NCI-H510A (cell line): ENCODE data around the gene CACHD1.
"Not testable (repeated sequence)": the region's sequence is repeated elsewhere in the genome, so short reads cannot be mapped to it uniquely, and the experiment has no call there.

Experiments used
- DNase-seq: peaks from one replicate; lab custom pipeline; 2025; lab: John Stamatoyannopoulos, UW

Gene CACHD1

GRCh38 chr1:64594446-64594845, 124.5 kb downstream of the CACHD1 start:
- DNase-seq, result no peak

- DNase-seq, result no peak
Observed at GRCh38 chr1:64595871-64596515, 126.1 kb downstream of the CACHD1 start.

- no peak for DNase-seq
Observed at GRCh38 chr1:64597113-64597512, 127.2 kb downstream of the CACHD1 start.

DNA sequence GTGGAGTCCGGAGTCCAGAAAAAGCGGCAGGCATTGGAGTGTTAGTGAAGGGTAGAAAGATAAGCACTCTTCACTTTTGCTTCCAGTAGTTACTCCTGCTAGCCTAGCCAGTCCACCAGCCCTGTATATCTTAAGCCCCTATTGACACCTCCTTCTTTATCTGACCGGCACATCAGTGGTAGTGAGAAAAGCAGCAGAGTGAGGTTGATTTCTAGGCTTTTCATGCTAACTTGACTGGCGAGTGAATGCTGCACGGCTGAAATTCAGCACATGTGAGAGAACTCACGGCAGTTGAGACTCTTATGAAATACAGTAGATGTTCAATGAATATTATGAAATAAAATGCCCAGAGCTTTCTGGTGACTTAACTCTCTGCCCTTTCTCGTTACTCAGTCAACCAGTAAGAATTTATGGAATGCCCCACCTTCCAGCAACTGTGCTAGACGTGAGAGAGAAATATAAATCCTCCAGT, 128.2 kb downstream of the CACHD1 start:
- no peak for DNase-seq

- no peak for DNase-seq
Observed at GRCh38 chr1:64599242-64599641, 129.3 kb downstream of the CACHD1 start.

DNA sequence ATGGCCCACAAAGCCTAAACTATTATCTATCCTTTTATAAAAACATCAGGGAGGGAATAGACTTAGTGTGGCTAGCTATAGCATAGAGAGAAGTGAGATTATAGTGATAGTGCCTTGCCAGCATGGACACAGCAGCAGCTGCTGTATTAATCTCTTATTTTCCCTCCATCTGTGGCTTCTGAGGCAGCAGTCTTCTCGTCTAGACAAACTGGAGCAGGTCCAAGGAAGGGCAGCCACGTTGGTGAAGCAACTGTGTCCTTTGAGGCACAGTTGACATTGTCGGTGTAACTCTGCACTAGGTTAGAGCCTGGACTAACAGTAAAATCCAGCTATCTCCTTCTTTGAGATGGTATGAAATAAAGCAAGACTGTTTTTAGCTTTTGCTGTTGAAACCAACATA, 131.3 kb downstream of the CACHD1 start:
- DNase-seq, result no peak

- no peak for DNase-seq
Observed at GRCh38 chr1:64608005-64608650, 138.2 kb downstream of the CACHD1 start.

DNA sequence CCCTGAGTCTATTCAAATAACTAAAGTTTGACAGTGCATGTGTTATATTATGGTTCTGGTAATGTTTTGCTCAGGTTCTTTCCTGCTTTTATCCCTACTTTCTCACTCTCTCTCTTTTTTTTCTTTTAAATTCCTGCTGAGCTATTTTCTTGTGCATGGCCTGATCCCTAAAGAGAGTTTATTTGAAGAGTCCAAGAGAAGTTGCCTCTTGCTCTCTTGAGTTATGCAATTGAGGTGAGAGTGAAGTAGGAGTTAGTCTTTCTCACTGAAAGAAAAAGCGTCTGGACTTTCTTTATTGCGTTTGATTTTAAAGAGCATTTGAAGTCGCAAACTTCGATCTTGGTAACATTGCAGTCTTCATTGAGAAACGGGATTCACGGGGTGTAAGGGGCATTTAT, 138.7 kb downstream of the CACHD1 start:
- no peak for DNase-seq

GRCh38 chr1:64610950-64611349, 141.0 kb downstream of the CACHD1 start:
- not testable (repeated sequence) for DNase-seq

GRCh38 chr1:64616039-64616438, 146.1 kb downstream of the CACHD1 start:
- DNase-seq, result no peak

- DNase-seq, result no peak
Observed at GRCh38 chr1:64623750-64624191, 153.8 kb downstream of the CACHD1 start.

DNA sequence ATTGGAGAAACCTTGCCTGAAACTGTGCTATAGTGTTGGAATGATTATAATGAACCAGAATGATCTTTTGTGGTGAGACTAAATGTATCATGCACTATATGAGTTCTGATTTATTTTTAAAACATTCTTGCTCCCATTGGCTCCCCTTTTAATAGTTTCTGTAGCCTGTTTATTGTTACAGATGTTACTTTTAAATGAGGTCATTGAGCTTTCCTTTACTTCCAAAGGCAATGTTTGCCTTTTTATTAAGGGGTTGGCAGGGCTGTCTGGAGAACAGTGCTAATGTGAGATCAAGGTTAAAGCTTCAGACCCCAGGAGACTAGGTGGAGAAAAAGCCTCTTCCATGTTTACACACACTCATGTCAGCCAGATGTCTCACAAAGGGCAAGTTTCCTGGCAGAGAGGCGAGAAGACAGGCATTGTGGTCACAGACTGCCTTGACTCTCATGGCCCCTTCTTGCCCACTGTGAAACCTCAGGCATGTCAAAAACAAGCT, 154.3 kb downstream of the CACHD1 start:
- no peak for DNase-seq

DNA sequence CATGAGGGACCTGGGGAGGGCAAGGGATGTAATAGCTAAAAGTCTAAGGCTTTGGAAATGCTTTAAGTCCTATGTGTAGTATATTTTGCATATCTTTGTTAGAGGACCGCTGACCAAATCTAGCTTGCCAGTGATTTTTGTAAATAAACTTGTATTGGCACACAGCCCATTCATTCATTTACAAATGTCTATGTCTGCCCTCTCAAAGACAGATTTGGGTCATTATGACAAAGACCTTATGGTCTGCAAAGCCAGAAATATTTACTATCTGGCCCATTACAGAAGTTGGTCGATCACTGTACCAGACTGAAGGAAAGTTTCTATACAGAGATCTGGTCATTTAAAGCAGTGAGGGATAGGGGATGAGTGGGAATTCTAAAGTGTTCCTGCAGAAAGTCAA, 154.9 kb downstream of the CACHD1 start:
- no peak for DNase-seq

DNA sequence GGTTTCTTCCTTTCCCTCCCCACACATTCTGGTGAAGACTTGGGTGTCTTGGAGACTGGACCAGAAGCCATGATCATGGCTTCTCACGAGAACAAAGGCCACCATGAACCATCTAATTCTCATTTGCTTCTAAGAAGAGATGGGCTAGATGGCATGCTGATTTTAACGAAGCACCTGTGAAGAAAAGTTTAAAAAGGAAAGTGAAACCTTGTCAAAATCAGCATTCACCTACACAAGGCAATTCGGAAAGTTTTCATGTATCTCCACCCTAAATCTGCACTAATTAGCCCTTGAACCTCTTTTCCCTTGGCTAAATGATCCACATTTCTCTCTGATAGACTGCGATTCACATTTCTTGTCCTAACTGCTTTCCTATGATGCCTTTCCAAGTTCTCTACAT, 160.7 kb downstream of the CACHD1 start:
- no peak for DNase-seq

DNA sequence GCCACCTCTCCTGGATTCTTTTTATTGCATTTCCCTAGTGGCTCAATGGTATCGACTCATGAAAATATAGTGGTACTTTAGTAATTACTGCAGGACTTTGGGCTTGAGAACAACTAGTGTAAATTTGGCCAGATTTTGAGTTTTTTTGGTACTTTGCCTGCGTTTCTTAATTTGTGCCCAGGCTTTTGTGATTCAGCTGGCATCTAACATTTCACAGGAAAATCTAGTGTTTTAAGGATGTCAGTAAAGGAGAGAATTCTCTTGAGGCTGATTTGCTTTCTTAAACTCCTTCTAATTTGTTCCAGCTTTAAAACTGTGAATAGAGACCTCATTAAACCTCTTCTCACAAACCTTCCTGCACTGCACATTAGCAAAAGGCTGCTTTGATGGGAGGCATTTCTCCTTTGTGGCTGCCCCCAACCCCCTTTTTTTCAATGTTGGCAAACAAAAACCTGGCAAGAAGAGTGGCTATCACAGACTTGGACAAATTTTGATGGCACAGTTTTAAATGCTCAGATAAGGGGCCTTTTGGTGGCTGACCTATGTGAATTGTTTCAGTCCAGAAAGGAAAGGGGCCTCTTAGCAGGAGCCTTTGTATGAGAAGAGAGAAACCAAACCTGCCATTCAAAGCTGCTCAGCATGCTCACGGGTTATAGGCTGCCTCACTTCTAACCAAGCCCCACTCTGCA, 161.6 kb downstream of the CACHD1 start:
- DNase-seq, result no peak

DNA sequence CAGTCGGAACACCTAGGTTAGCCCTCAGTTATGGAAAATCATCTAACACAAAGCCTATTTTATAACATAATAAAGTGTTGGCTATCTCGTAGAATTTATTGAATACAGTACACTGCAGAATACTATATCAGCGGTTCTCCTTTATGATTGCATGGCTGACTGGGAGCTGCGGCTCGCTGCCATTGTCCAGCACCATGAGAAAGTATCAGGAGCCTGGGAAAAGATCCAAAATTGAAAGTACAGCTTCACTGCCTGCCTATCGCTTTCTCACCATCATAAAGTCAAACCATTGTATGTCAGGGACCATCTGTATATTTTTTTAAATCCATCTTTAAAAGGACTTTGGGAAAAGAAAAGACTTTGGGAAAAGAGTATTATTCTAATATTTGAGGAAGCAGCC, 163.0 kb downstream of the CACHD1 start:
- DNase-seq, result no peak

- DNase-seq, result no peak
Observed at GRCh38 chr1:64645735-64646134, 175.8 kb downstream of the CACHD1 start.

GRCh38 chr1:64650411-64650810, 180.5 kb downstream of the CACHD1 start:
- no peak for DNase-seq

DNA sequence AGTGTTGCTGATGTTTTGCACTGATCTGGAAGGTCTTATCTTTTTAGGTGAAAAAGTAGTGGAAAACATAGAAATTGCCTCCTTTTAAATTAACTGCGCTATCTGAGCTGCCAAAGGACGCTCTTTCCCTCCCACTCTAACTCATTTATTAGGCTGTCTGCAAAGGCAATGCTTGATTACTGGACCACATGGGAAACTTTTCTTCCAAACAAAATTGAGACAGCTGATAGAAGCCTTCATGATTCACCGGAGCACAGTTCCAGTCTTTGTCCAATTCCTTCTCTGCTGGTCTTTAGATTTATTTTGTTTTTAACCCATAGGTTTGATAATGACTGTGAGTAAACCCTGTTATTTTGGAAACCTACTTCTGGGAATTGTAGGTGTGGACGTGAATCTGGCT, 181.9 kb downstream of the CACHD1 start:
- DNase-seq, result no peak

- DNase-seq, result no peak
Observed at GRCh38 chr1:64653466-64653865, 183.5 kb downstream of the CACHD1 start.

- no peak for DNase-seq
Observed at GRCh38 chr1:64654519-64655341, 184.8 kb downstream of the CACHD1 start.

DNA sequence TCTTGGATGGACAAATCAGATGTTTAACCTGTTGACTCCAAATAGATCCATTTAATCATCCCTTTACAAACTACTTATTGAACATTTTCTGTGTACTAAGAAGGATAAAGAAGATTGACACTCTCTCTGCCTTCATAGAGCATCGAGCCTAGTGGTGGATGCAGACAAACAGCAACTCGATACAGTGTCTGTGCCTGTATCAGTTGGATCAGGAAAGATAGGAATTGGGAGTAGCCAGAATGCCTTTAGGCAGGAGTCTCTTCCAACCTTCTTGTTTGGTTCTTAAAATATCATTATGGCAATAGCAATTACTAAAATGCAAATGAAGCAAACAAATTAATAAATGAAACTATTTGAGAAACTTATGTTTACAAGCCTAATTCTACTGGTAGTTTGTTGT, 185.9 kb downstream of the CACHD1 start:
- no peak for DNase-seq
